ENCODE measurements around the gene KAT2A. TPM values are rescaled to one million over a fixed set of nuclear protein-coding genes. Genes with fewer than 3 reads are reported as not detected.
A peak's percentile ranks its signal among the peaks of the same experiment; 100 is the strongest.

KAT2A gene
- total RNA-seq, 1 experiment from 2014 or later = 43.5 TPM

GRCh38 chr17:42116705-42117396 is 4.3 kb downstream of the KAT2A start:
- no peak overlapping the region for H2AK5ac ChIP-seq (ENCODE audit: insufficient read length, low read length)
- Mint-ChIP-seq H3K4me1 (peaks cover 13 to 27% of the 10 kb centered on the region in 2 experiments), H3K36me3 (ENCODE audit: insufficient read depth in 1 of 3, low read depth in 3 of 3) (peaks cover 11 to 61% (median 42%) of the 10 kb centered on the region in 3 experiments; a peak in 6 of 7 replicates), H3K4me3 (no peak overlapping the region; a peak in 1 of 5 replicates), H3K27ac (no peak overlapping the region; a peak in 2 of 7 replicates), H3K27me3 (ENCODE audit: low read depth) (no peaks in the 10 kb centered on the region), H3K9me3 (no peaks in the 10 kb centered on the region)
- H4K8ac ChIP-seq (replicated peaks; ENCODE audit: insufficient read length, low read depth, low read length) = no peak overlapping the region
- no peak overlapping the region for H3K27ac ChIP-seq (ENCODE audit: insufficient read length, low read depth, low read length)
- H4K20me1 ChIP-seq (ENCODE audit: control insufficient read depth, insufficient read depth, insufficient read length) = no peaks in the 10 kb centered on the region
- no peak overlapping the region for H4K91ac ChIP-seq (ENCODE audit: insufficient read length, low read depth, low read length)
- H3K79me2 ChIP-seq (ENCODE audit: insufficient read depth, low read length) = no peaks in the 10 kb centered on the region
- H3K23ac ChIP-seq (ENCODE audit: insufficient read length, low read depth, low read length) = no peak overlapping the region
- TF ChIP-seq CTCF (conservative IDR thresholded peaks at IDR 0.05) = peak; percentile 86
- no peak overlapping the region for H3K56ac ChIP-seq (ENCODE audit: insufficient read length, low read depth, low read length)
- no peak overlapping the region for H2BK12ac ChIP-seq (ENCODE audit: insufficient read length, low read depth, low read length)
- DNase-seq = peak; percentile 90
- no peak overlapping the region for H3K4ac ChIP-seq (ENCODE audit: low read depth, low read length)
- no peaks in the 10 kb centered on the region for H3K4me1 ChIP-seq (ENCODE audit: insufficient read depth, low read length)
- no peak overlapping the region for H3K4me2 ChIP-seq (ENCODE audit: insufficient read depth, insufficient read length, low read length)
- H3K14ac ChIP-seq (ENCODE audit: insufficient read depth, low read length) = no peak overlapping the region
- no peak overlapping the region for H2BK120ac ChIP-seq (ENCODE audit: low read depth, low read length, poor library complexity, severe bottlenecking)
- H3K9ac ChIP-seq (ENCODE audit: extremely low read depth, insufficient read length, low read length) = no peak overlapping the region
- no peaks in the 10 kb centered on the region for H3K23me2 ChIP-seq (ENCODE audit: insufficient read length, low read depth, low read length, poor library complexity, severe bottlenecking)
- no peaks in the 10 kb centered on the region for H3K79me1 ChIP-seq (ENCODE audit: insufficient read depth, low read depth, low read length, poor library complexity, severe bottlenecking)
- H2BK5ac ChIP-seq (ENCODE audit: insufficient read length, low read length) = no peak overlapping the region
- no peak overlapping the region for H3T11ph ChIP-seq (ENCODE audit: low read length)
- H3K27me3 ChIP-seq (ENCODE audit: insufficient read depth, low read length) = no peaks in the 10 kb centered on the region
- H2BK20ac ChIP-seq (ENCODE audit: low read depth, low read length, poor library complexity, severe bottlenecking) = no peak overlapping the region
- H2BK15ac ChIP-seq (ENCODE audit: low read depth, low read length) = no peak overlapping the region
- no peaks in the 10 kb centered on the region for H3K9me3 ChIP-seq (ENCODE audit: control insufficient read depth, low read depth, low read length)
- no peak overlapping the region for H2AFZ ChIP-seq (ENCODE audit: low read length)
- no CpG with 5 or more reads among the region's 18 CpGs for WGBS (ENCODE audit: extremely low coverage, insufficient read length, low lambda C conversion rate)
- no peak overlapping the region for H4K5ac ChIP-seq (ENCODE audit: insufficient read length, low read depth, low read length)
- no peak overlapping the region for H3K18ac ChIP-seq (ENCODE audit: insufficient read length, low read depth, low read length)
